SK-N-SH treated with all-trans-retinoic acid at 6 μM for 48 hours (cell line): ENCODE data around the gene RAET1L.
"Not testable (repeated sequence)": the region's sequence is repeated elsewhere in the genome, so short reads cannot be mapped to it uniquely, and the experiment has no call there.

Source experiments
- ATAC-seq: fragments of 200-7000 bp; cut with Tn5 transposase; 3 replicates; pipeline ENCODE4 v1.9.1; 2020; ENCODE audit warnings: mild to moderate bottlenecking, moderate library complexity
- ARNTL ChIP-seq: fragments of 450-650 bp; formaldehyde crosslinking; IDR thresholded peaks from 2 replicates; pipeline ENCODE4 v1.5.0; 2020; ENCODE audit warnings: low read depth, mild to moderate bottlenecking, moderate library complexity, borderline replicate concordance
- BACH2 ChIP-seq: fragments of 250-450 bp; sonication (Bioruptor Pico); IDR thresholded peaks from 2 replicates; pipeline ENCODE4 v1.9.0; 2021; ENCODE audit warnings: mild to moderate bottlenecking, borderline replicate concordance
- CREB5 ChIP-seq: fragments of 250-450 bp; sonication (Bioruptor Pico); IDR thresholded peaks from 2 replicates; pipeline ENCODE4 v1.5.1; 2020; ENCODE audit warnings: low read depth, mild to moderate bottlenecking, moderate library complexity
- CSDC2 ChIP-seq: fragments of 250-450 bp; sonication (Bioruptor Pico); IDR thresholded peaks from 2 replicates; pipeline ENCODE4 v1.5.0; 2020; ENCODE audit warnings: mild to moderate bottlenecking, moderate library complexity
- ESRRG ChIP-seq: fragments of 250-450 bp; sonication (Bioruptor Pico); IDR thresholded peaks from 2 replicates; pipeline ENCODE4 v1.6.1; 2021; ENCODE audit warnings: mild to moderate bottlenecking
- GLIS3 ChIP-seq: fragments of 250-450 bp; sonication (Bioruptor Pico); IDR thresholded peaks from 2 replicates; pipeline ENCODE4 v1.5.0; 2020; ENCODE audit warnings: mild to moderate bottlenecking, moderate library complexity
- ISL1 ChIP-seq: fragments of 250-450 bp; sonication (Bioruptor Pico); IDR thresholded peaks from 2 replicates; pipeline ENCODE4 v2.1.2; 2022; ENCODE audit warnings: mild to moderate bottlenecking, moderate library complexity
- OSR1 ChIP-seq: fragments of 250-450 bp; sonication (Bioruptor Pico); IDR thresholded peaks from 2 replicates; pipeline ENCODE4 v1.8.0; 2022; ENCODE audit warnings: moderate library complexity, mild to moderate bottlenecking, inconsistent platforms
- POU6F1 ChIP-seq: fragments of 250-450 bp; sonication (Bioruptor Pico); IDR thresholded peaks from 2 replicates; pipeline ENCODE4 v1.8.0; 2021; ENCODE audit warnings: low read depth, mild to moderate bottlenecking, moderate library complexity, borderline replicate concordance
- PPARA ChIP-seq: fragments of 250-450 bp; sonication (Bioruptor Pico); IDR thresholded peaks from 2 replicates; pipeline ENCODE4 v1.5.0; 2020; ENCODE audit warnings: mild to moderate bottlenecking, borderline replicate concordance
- RARB ChIP-seq: fragments of 250-450 bp; sonication (Bioruptor Pico); IDR thresholded peaks from 2 replicates; pipeline ENCODE4 v1.8.0; 2021; ENCODE audit warnings: mild to moderate bottlenecking, moderate library complexity
- SNAI2 ChIP-seq: fragments of 250-450 bp; sonication (Bioruptor Pico); IDR thresholded peaks from 2 replicates; pipeline ENCODE4 v1.5.0; 2020; ENCODE audit warnings: mild to moderate bottlenecking, moderate library complexity
- TCF4 ChIP-seq: fragments of 250-450 bp; sonication (Bioruptor Pico); IDR thresholded peaks from 2 replicates; pipeline ENCODE4 v1.8.0; 2021; ENCODE audit warnings: mild to moderate bottlenecking, moderate library complexity, borderline replicate concordance
- TOX ChIP-seq: fragments of 250-450 bp; sonication (Bioruptor Pico); IDR thresholded peaks from 2 replicates; pipeline ENCODE4 v1.8.0; 2021; ENCODE audit warnings: mild to moderate bottlenecking, moderate library complexity, borderline replicate concordance
- TSHZ2 ChIP-seq: fragments of 250-450 bp; sonication (Bioruptor Pico); IDR thresholded peaks from 2 replicates; pipeline ENCODE4 v1.5.0; 2020; ENCODE audit warnings: mild to moderate bottlenecking, moderate library complexity
- ZC3H10 ChIP-seq: fragments of 250-450 bp; sonication (Bioruptor Pico); IDR thresholded peaks from 2 replicates; pipeline ENCODE4 v1.5.1; 2021; ENCODE audit warnings: mild to moderate bottlenecking, moderate library complexity
- ZFP3 ChIP-seq: fragments of 250-450 bp; sonication (Bioruptor Pico); IDR thresholded peaks from 2 replicates; pipeline ENCODE4 v1.5.0; 2020; ENCODE audit warnings: mild to moderate bottlenecking, moderate library complexity
- ZFP30 ChIP-seq: fragments of 450-650 bp; formaldehyde crosslinking; IDR thresholded peaks from 2 replicates; pipeline ENCODE4 v1.5.0; 2022; ENCODE audit warnings: mild to moderate bottlenecking, moderate library complexity
- ZNF565 ChIP-seq: fragments of 450-650 bp; formaldehyde crosslinking; conservative IDR thresholded peaks from 2 replicates; pipeline ENCODE4 v1.5.0; 2020; ENCODE audit warnings: low read depth, mild to moderate bottlenecking, moderate library complexity
- ZNF70 ChIP-seq: fragments of 450-650 bp; formaldehyde crosslinking; IDR thresholded peaks from 2 replicates; pipeline ENCODE4 v1.5.0; 2020; ENCODE audit warnings: mild to moderate bottlenecking, moderate library complexity
- ZNF8 ChIP-seq: fragments of 450-650 bp; formaldehyde crosslinking; IDR thresholded peaks from 2 replicates; pipeline ENCODE4 v1.5.0; 2020; ENCODE audit warnings: mild to moderate bottlenecking, moderate library complexity

Gene RAET1L

DNA sequence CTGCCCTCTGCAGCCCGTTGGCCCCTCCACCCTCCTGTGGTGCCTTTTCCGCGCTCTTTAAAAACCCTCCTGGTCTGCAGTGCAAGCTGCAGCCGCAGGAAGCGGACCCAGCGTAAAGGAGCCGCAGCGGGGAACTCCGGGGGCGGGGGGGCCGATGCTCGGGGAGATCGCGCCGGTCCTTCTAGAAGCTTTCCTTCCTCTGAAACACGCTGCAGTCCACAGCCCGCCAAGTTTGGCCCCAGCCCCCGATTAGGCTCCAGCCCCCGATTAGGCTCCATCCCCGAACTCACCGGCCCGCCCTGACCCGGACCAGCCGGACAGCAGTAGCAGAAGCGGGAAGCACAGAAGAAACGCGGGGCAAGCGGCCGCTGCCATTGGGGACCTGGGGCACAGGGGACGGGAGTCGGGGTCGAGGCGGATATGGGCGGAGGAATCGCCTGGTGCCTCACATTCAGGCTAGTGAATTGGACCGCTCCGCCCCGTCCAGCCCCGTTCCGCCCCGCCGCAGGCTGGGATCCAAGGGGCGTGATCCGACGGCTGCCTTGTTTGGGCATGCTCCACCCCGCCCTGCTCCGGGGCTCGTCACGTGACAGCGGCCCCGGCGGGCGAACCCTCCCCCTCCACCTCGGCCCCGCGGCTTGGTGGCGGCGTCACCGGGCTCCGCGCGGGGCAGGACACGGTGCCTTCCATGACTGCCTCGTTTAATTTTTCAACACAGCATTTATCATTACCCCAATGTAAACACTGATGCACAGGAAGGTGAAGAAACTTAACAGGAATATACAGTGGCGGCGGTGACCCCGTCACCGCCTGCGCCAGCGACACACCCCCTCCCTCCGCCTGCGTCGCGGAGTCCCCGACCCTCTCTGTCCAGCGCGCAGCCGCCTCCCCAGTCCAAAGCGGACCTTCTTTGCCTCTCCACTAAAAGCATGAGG, 20.3 kb downstream of the RAET1L start:
- TF ChIP-seq ARNTL: no peak
- TF ChIP-seq RARB (CRISPR knock-in tag): no peak
- no peak for TF ChIP-seq ZC3H10
- TF ChIP-seq, all 23 proteins: peak for 0
- peak; percentile 95 for ATAC-seq

GRCh38 chr6:150004101-150004782, 21.1 kb downstream of the RAET1L start:
- TF ChIP-seq BACH2 (CRISPR knock-in tag) (no peak), ZC3H10 (no peak), CREB5 (CRISPR knock-in tag) (no peak), OSR1 (no peak), POU6F1 (CRISPR knock-in tag) (no peak), ARNTL (no peak), TOX (CRISPR knock-in tag) (no peak), ZNF70 (CRISPR knock-in tag) (no peak), ISL1 (no peak), TCF4 (CRISPR knock-in tag) (no peak), ESRRG (CRISPR knock-in tag) (no peak), ZNF565 (CRISPR knock-in tag) (no peak), SNAI2 (CRISPR knock-in tag) (no peak), TSHZ2 (CRISPR knock-in tag) (no peak), ZFP30 (CRISPR knock-in tag) (no peak)
- ATAC-seq: no peak

DNA sequence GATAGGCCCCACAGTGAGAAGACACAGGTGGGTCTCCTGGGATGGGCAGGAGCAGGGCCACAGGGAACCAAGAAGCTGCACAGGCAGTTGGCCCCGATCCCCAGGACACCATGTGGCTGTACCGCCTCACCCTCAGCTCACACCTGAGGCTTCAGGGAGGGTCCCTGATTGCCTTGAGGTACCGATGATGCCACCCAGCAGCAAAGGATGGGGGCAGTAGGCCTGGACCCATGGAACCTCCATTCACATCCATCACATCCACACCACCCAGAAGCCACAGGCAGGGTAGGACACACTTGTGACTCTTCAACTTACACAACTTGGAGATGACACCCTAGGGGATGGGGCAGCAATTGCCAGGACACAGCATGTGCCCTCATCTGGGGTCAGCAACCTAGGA, 21.7 kb downstream of the RAET1L start:
- ATAC-seq: not testable (repeated sequence)

DNA sequence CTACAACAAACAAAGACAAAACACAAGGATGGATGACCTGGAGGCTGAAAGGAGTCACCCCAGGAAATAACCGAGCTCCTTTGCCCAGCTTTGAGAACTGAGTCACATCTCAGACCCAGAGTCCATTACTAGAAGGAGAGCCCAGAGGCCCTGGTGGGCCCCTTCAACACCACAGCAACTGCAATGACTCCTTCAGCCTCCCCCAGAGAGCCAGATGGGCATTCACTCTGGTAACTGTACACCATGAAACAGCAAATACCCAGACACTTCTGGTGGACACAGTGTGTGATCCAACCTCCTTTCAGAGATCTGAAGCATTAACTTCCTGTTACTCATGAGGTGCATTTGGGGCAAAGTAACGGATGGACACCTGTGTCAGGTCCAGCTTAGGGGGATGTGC, 22.6 kb downstream of the RAET1L start:
- ATAC-seq: no peak
- TF ChIP-seq RARB (CRISPR knock-in tag) (no peak), CREB5 (CRISPR knock-in tag) (no peak), ISL1 (no peak), ZFP3 (CRISPR knock-in tag) (no peak), CSDC2 (CRISPR knock-in tag) (no peak), GLIS3 (CRISPR knock-in tag) (no peak), TOX (CRISPR knock-in tag) (no peak), POU6F1 (CRISPR knock-in tag) (no peak), PPARA (CRISPR knock-in tag) (no peak), ESRRG (CRISPR knock-in tag) (no peak), ZNF8 (CRISPR knock-in tag) (no peak)
- TF ChIP-seq, all 23 proteins: peak for 0
